HCT116 (cell line): ENCODE measurements around the gene MYRF. TPM values are rescaled to one million over a fixed set of nuclear protein-coding genes. Genes with fewer than 3 reads are reported as not detected.
A peak's percentile ranks its signal among the peaks of the same experiment; 100 is the strongest.

Experiments used
- CBX3 ChIP-seq: IDR thresholded peaks from 2 replicates; pipeline ENCODE4 v1.6.1; 2012; ENCODE audit warnings: low read depth
- EGR1 ChIP-seq: IDR thresholded peaks from 2 replicates; pipeline ENCODE4 v1.6.1; 2012; ENCODE audit warnings: low read depth
- ELF1 ChIP-seq: IDR thresholded peaks from 2 replicates; pipeline ENCODE4 v1.6.1; 2012; ENCODE audit warnings: low read depth, borderline replicate concordance
- EZH2 ChIP-seq: fragments of 200-600 bp; sonication (generic); IDR thresholded peaks from 2 replicates; pipeline ENCODE4 v1.6.1; 2017; ENCODE audit warnings: antibody characterized with exemption, mixed run types
- EZH2phosphoT487 ChIP-seq: fragments of 200-600 bp; IDR thresholded peaks from 2 replicates; pipeline ENCODE4 v1.6.1; 2018; ENCODE audit warnings: antibody characterized with exemption, borderline replicate concordance
- POLR2AphosphoS5 ChIP-seq: IDR thresholded peaks from 2 replicates; pipeline ENCODE4 v1.6.1; 2011; ENCODE audit warnings: mild to moderate bottlenecking, low read depth, low read length, moderate library complexity
- RAD21 ChIP-seq: IDR thresholded peaks from 2 replicates; pipeline ENCODE4 v1.6.1; 2012; ENCODE audit warnings: low read depth, mild to moderate bottlenecking
- SRF ChIP-seq: IDR thresholded peaks from 2 replicates; pipeline ENCODE4 v1.6.1; 2012; ENCODE audit warnings: low read depth
- TCF7L2 ChIP-seq: IDR thresholded peaks from 2 replicates; pipeline ENCODE4 v1.7.0; 2011; ENCODE audit warnings: borderline replicate concordance, inconsistent platforms; ENCODE audit not compliant: insufficient read depth, insufficient read length; ENCODE audit errors: extremely low read depth
- YY1 ChIP-seq: IDR thresholded peaks from 2 replicates; pipeline ENCODE4 v1.6.1; 2011; ENCODE audit warnings: low read length, low read depth, moderate library complexity, mild to moderate bottlenecking; ENCODE audit not compliant: insufficient replicate concordance; ENCODE audit errors: extremely low read depth
- ZNF274 ChIP-seq: fragments of 200-500 bp; sonication (Bioruptor generic); IDR thresholded peaks from 2 replicates; pipeline ENCODE4 v1.6.1; 2014; ENCODE audit warnings: mild to moderate bottlenecking, low read depth, low read length, inconsistent platforms
- total RNA-seq: library from RNA; stranded (reverse); gene quantifications from one replicate; pipeline ENCODE4 v1.2.1, GENCODE V29; 2021; ENCODE audit not compliant: unreplicated experiment
- TF ChIP-seq, protein P1 (sequence below): IDR thresholded peaks from 2 replicates; pipeline ENCODE4 v1.6.1; 2012
- TF ChIP-seq, protein P2 (sequence below), 3 experiments: fragments of 200-600 bp in 1 of 3; sonication (generic) in 1 of 3; IDR thresholded peaks in 2 of 3; conservative IDR thresholded peaks in 1 of 3; 2 replicates each; pipeline ENCODE4 v1.5.1; 2012 to 2017; ENCODE audit warnings: low read depth in 2 of 3, low read length in 2 of 3, antibody characterized with exemption in 1 of 3, borderline replicate concordance in 1 of 3, control low read depth in 1 of 3, mild to moderate bottlenecking in 1 of 3, mixed read lengths in 1 of 3, mixed run types in 1 of 3, moderate library complexity in 1 of 3; ENCODE audit not compliant: insufficient read depth in 1 of 3

The MYRF gene
- total RNA-seq, 1 experiment from 2014 or later, result 52.3 TPM

DNA sequence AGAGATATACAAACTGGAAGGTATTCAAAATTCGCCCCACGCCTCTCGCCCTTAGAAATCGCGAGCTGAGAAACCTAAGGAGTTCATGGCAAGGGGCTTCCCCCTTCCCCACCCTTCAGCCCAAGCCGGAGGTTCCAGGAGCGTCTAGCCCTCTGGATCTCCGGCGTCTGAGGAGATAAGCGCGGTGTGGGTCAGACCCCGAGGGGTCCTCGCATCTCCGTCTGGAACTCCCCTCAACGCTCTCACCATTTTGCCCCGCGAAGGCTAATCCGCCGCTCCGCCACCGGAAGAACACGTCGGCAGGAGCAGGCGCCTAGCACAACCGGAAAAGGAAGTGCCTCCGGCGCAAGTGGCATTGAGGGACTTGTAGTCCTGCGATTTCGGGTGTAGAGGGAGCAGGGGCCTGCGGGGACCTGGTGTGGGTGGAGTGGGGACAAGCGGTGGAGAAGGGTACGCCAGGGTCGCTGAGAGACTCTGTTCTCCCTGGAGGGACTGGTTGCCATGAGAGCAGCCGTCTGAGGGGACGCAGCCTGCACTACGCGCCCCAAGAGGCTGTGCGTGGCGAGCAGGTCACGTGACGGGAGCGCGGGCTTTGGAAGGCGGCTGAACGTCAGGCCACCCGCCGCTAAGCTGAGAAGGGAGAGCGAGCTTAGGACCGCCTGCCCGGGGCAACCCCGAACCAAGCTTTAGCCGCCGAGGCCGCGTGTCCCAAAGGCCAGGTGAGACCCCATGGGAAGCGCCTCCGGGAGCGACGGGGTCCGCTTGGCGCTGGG is 40.1 kb downstream of the MYRF start, which contains the start of the genes FEN1 and TMEM258 (continued):
- TF ChIP-seq, protein P1, sequence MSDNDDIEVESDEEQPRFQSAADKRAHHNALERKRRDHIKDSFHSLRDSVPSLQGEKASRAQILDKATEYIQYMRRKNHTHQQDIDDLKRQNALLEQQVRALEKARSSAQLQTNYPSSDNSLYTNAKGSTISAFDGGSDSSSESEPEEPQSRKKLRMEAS, result peak; percentile 95
- no peak for TF ChIP-seq RAD21
- TF ChIP-seq POLR2AphosphoS5, result peak; percentile 87
- no peak for TF ChIP-seq SRF
- TF ChIP-seq EZH2phosphoT487, result no peak
- TF ChIP-seq, protein P2, sequence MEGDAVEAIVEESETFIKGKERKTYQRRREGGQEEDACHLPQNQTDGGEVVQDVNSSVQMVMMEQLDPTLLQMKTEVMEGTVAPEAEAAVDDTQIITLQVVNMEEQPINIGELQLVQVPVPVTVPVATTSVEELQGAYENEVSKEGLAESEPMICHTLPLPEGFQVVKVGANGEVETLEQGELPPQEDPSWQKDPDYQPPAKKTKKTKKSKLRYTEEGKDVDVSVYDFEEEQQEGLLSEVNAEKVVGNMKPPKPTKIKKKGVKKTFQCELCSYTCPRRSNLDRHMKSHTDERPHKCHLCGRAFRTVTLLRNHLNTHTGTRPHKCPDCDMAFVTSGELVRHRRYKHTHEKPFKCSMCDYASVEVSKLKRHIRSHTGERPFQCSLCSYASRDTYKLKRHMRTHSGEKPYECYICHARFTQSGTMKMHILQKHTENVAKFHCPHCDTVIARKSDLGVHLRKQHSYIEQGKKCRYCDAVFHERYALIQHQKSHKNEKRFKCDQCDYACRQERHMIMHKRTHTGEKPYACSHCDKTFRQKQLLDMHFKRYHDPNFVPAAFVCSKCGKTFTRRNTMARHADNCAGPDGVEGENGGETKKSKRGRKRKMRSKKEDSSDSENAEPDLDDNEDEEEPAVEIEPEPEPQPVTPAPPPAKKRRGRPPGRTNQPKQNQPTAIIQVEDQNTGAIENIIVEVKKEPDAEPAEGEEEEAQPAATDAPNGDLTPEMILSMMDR (IDR thresholded peaks at IDR 0.05 in 2 of 3, conservative IDR thresholded peaks at IDR 0.05 in 1 of 3; ENCODE audit: borderline replicate concordance in 1 of 3, insufficient read depth in 1 of 3, low read depth in 2 of 3, low read length in 2 of 3), result no peak
- no peak for TF ChIP-seq EGR1
- peak; percentile 61 for TF ChIP-seq YY1
- TF ChIP-seq EZH2, result no peak
- TF ChIP-seq ELF1, result peak; percentile 55; the same call in 1 of the 2 replicates
- no peak for TF ChIP-seq ZNF274
- TF ChIP-seq TCF7L2, result no peak
- 0 out of 2 replicates have a peak, but pooled peaks have one; percentile 31 for TF ChIP-seq CBX3
- TF ChIP-seq, all 23 proteins: peak for 8
